B cell (primary cell): Measurements from ENCODE around the gene C1orf35. TPM values are rescaled to one million over a fixed set of nuclear protein-coding genes. Genes with fewer than 3 reads are reported as not detected.

Experiments
- ATAC-seq: fragments of 200-7000 bp; cut with Tn5 transposase; one replicate; pipeline ENCODE4 v1.10.0; 2021; ENCODE audit warnings: low read depth, mild to moderate bottlenecking, moderate number of reproducible peaks, moderate library complexity
- CTCF ChIA-PET: fragments of 350-600 bp; sonication (Branson Sonifier 250); formaldehyde crosslinking; loops from one replicate; lab custom pipeline; 2021; ENCODE audit warnings: antibody characterized with exemption, inconsistent platforms; lab: Charles Lee
- POLR2A ChIA-PET: fragments of 350-600 bp; sonication (Branson Sonifier 250); formaldehyde crosslinking; loops from one replicate; lab custom pipeline; 2021; ENCODE audit warnings: antibody characterized with exemption; lab: Charles Lee
- DNase-seq: peaks from one replicate; pipeline ENCODE4 v3.0.0; 2013
- H2AFZ ChIP-seq: 2 replicates; pipeline ENCODE4 v1.6.1; 2012; ENCODE audit warnings: mild to moderate bottlenecking, low read depth, low read length; ENCODE audit not compliant: insufficient read depth, poor library complexity, severe bottlenecking
- H3K27ac ChIP-seq, 2 donors: 1 replicate in 1 of 2; 2 replicates in 1 of 2; pipeline ENCODE4 v1.5.1; 2012 to 2013; ENCODE audit warnings: low read length in 2 of 2, mild to moderate bottlenecking in 2 of 2, moderate library complexity in 1 of 2
- H3K27me3 ChIP-seq, 4 experiments: fragments of 200-600 bp in 1 of 4; sonication (generic) in 1 of 4; replicated peaks in 1 of 4; 1 replicate in 2 of 4; 2 replicates in 2 of 4; pipeline versions ENCODE4 v1.6.1 to v1.7.0; 2013 to 2016; ENCODE audit warnings: low read length in 3 of 4, mild to moderate bottlenecking in 2 of 4, mixed read lengths in 1 of 4, moderate library complexity in 1 of 4; ENCODE audit not compliant: insufficient read depth in 4 of 4, control insufficient read depth in 3 of 4; ENCODE audit errors: control extremely low read depth in 1 of 4
- H3K36me3 ChIP-seq, 2 experiments: replicated peaks in 1 of 2; 1 replicate in 1 of 2; 2 replicates in 1 of 2; pipeline versions ENCODE4 v1.6.1 to v1.7.1; 2013; ENCODE audit warnings: low read length in 1 of 2; ENCODE audit not compliant: insufficient read depth in 2 of 2, control insufficient read depth in 1 of 2; ENCODE audit errors: control extremely low read depth in 1 of 2, extremely low read depth in 1 of 2
- H3K4me1 ChIP-seq, 2 donors: fragments of 200-600 bp in 1 of 2; sonication (generic) in 1 of 2; 1 replicate in 1 of 2; 2 replicates in 1 of 2; pipeline versions ENCODE4 v1.5.1 to v1.6.1; 2013 to 2017; ENCODE audit warnings: low read length in 2 of 2; ENCODE audit not compliant: control insufficient read depth in 2 of 2, insufficient read depth in 2 of 2
- H3K4me2 ChIP-seq: replicated peaks from 2 replicates; pipeline ENCODE3; 2012; ENCODE audit warnings: mild to moderate bottlenecking, low read depth, low read length; ENCODE audit not compliant: poor library complexity, severe bottlenecking
- H3K4me3 ChIP-seq, 5 experiments: fragments of 200-600 bp in 1 of 5; sonication (generic) in 1 of 5; 1 replicate in 3 of 5; 2 replicates in 2 of 5; pipeline versions ENCODE4 v1.5.1 to v1.7.0; 2011 to 2016; ENCODE audit warnings: low read length in 4 of 5, mild to moderate bottlenecking in 4 of 5, low read depth in 2 of 5, control low read depth in 1 of 5, moderate library complexity in 1 of 5; ENCODE audit not compliant: insufficient read depth in 1 of 5; ENCODE audit errors: control extremely low read depth in 1 of 5, extremely low read depth in 1 of 5
- H3K79me2 ChIP-seq: fragments of 200-600 bp; sonication (generic); one replicate; pipeline ENCODE4 v1.6.0; 2016; ENCODE audit warnings: low read length; ENCODE audit not compliant: control insufficient read depth, insufficient read depth
- H3K9ac ChIP-seq: fragments of 200-600 bp; sonication (generic); 2 replicates; pipeline ENCODE4 v1.6.1; 2017; ENCODE audit warnings: mild to moderate bottlenecking, low read length, moderate library complexity
- H3K9me3 ChIP-seq, 3 donors: one replicate each; pipeline versions ENCODE4 v1.6.1 to v1.7.1; 2013; ENCODE audit warnings: low read length in 2 of 3; ENCODE audit not compliant: control insufficient read depth in 2 of 3, insufficient read depth in 1 of 3; ENCODE audit errors: control extremely low read depth in 1 of 3
- H4K20me1 ChIP-seq: 2 replicates; pipeline ENCODE4 v1.6.0; 2012; ENCODE audit warnings: mild to moderate bottlenecking, low read length; ENCODE audit not compliant: insufficient read depth, control insufficient read depth, poor library complexity, severe bottlenecking
- H3K27ac Mint-ChIP-seq: one replicate; pipeline ENCODE4 v1.8.0; 2021; ENCODE audit warnings: mixed read lengths
- H3K27me3 Mint-ChIP-seq: one replicate; pipeline ENCODE4 v1.8.0; 2021; ENCODE audit warnings: mixed read lengths
- H3K4me1 Mint-ChIP-seq: one replicate; pipeline ENCODE4 v1.8.0; 2021; ENCODE audit warnings: mixed read lengths
- H3K4me3 Mint-ChIP-seq: one replicate; pipeline ENCODE4 v1.8.0; 2021; ENCODE audit warnings: mixed read lengths
- H3K9me3 Mint-ChIP-seq: one replicate; pipeline ENCODE4 v1.8.0; 2022; ENCODE audit warnings: mixed read lengths; ENCODE audit not compliant: insufficient read depth
- CTCF ChIP-seq: fragments of 200-600 bp; IDR thresholded peaks from one replicate; pipeline ENCODE4 v1.8.0; 2022; ENCODE audit warnings: antibody characterized with exemption, mild to moderate bottlenecking
- EZH2 ChIP-seq: IDR thresholded peaks from 2 replicates; pipeline ENCODE4 v1.6.1; 2012; ENCODE audit warnings: borderline replicate concordance, low read depth, mild to moderate bottlenecking, moderate library complexity, low read length; ENCODE audit not compliant: insufficient read depth, poor library complexity, severe bottlenecking
- WGBS: methylation state at CpG from one replicate; pipeline ENCODE4 v1.1.5; 2013; ENCODE audit warnings: missing lambda C conversion rate; ENCODE audit not compliant: insufficient coverage; 5-methylcytosine and 5-hydroxymethylcytosine counted together
- intact Hi-C: fragments of 100-400 bp; cut with micrococcal nuclease; formaldehyde crosslinking; loops from one replicate; pipeline ENCODE4 v1.10.0; 2022
- polyA plus RNA-seq: library from polyadenylated mRNA; depleted of rRNA; stranded (reverse); fragments of >200 nt; gene quantifications from 2 replicates; pipeline ENCODE4 v1.2.3, GENCODE V29; 2012
- total RNA-seq, 2 donors: library from RNA; stranded (reverse); fragments of 120-200 nt in 1 of 2; gene quantifications; 1 replicate in 1 of 2; 2 replicates in 1 of 2; pipeline versions ENCODE4 v1.2.3 to v1.2.4, GENCODE V29; 2013 to 2022

C1orf35 gene
- total and polyA plus RNA-seq, 2 donors (not counting 1 experiment from before 2014, with no cell fraction given) = 24.1 to 41.0 TPM

GRCh38 chr1:228140724-228141225, 37.6 kb upstream of the C1orf35 start:
- H3K36me3 ChIP-seq = peaks cover 0 to 16% of the 10 kb centered on the region in 2 experiments
- WGBS = 9% methylated on average over 25 of the region's 25 CpGs
- H3K9me3 Mint-ChIP-seq = no peaks in the 10 kb centered on the region
- POLR2A ChIA-PET = interaction anchor here (0.7 to 1.4 kb wide), 4 partner anchors 21 to 73 kb away, joined by 3 to 22 read pairs (median 4); partner anchors contain the start of genes ARF1 and IBA57
- peaks cover 0 to 11% (median 0%) of the 10 kb centered on the region in 3 donors for H3K9me3 ChIP-seq
- no peaks in the 10 kb centered on the region for H3K27me3 ChIP-seq
- TF ChIP-seq CTCF (no peak), EZH2 (no peak)
- peak overlapping the region; percentile 93 to 94 for H3K27ac ChIP-seq
- H3K27me3 Mint-ChIP-seq = no peaks in the 10 kb centered on the region
- H3K4me2 ChIP-seq = peak overlapping the region; percentile 98
- intact Hi-C loops = loop anchor here (1.0 kb wide), 5 partner anchors 9 to 58 kb away; partner anchors contain the start of genes ARF1, C1orf35, IBA57 and MRPL55
- peak overlapping the region; percentile 100 for H3K27ac Mint-ChIP-seq
- peak overlapping the region; percentile 61 to 87 (median 82) for H3K4me3 ChIP-seq
- DNase-seq (no peak), ATAC-seq (no peak)
- peak overlapping the region; percentile 73 for H2AFZ ChIP-seq
- peaks cover 55% of the 10 kb centered on the region for H4K20me1 ChIP-seq
- peaks cover 55 to 74% of the 10 kb centered on the region in 2 donors for H3K4me1 ChIP-seq
- H3K4me3 Mint-ChIP-seq = peak overlapping the region; percentile 96
- CTCF ChIA-PET = interaction anchor here (0.7 to 1.8 kb wide), 4 partner anchors 25 to 360 kb away, joined by 3 to 8 read pairs (median 6); partner anchors contain the start of gene IBA57
- H3K9ac ChIP-seq = peak overlapping the region; percentile 92
- H3K79me2 ChIP-seq = peaks cover 56% of the 10 kb centered on the region
- H3K4me1 Mint-ChIP-seq = peaks cover 68% of the 10 kb centered on the region
